ENCODE measurements around the gene RFXAP. TPM values are rescaled to one million over a fixed set of nuclear protein-coding genes. Genes with fewer than 3 reads are reported as not detected.
A peak's percentile ranks its signal among the peaks of the same experiment; 100 is the strongest.

RFXAP gene
- polyA plus RNA-seq, 3 donors, result 1.1 to 3.3 (median 1.8) TPM

DNA sequence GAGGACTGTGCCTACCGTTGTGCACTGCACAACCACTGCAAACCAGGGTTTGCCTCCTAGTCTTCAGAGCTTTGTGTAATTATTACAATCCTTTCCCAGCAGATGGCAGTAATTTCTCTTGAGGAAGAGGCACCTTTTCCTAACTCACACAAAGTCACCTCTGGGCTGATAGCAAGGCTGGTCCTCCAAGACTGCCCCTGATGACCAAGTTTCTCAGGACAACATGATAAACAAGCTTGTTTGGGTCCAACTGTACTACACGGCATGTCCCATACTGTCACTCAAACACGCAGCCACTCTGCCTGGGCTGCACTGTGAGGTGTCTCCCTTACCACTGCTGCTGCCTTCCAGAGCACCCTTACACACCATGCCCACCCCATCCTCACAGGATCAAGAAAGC is 39.3 kb downstream of the RFXAP start:
- H3K9ac ChIP-seq (ENCODE audit: insufficient read depth, low read length, poor library complexity, severe bottlenecking), result no peak overlapping the region
- intact Hi-C loops (cut with micrococcal nuclease), result no loop called here
- H3K4me3 Mint-ChIP-seq, result no peak overlapping the region
- H3K27me3 ChIP-seq (ENCODE audit: control insufficient read depth in 2 of 2, insufficient read depth in 2 of 2, low read length in 2 of 2), result no peaks in the 10 kb centered on the region
- H2AFZ ChIP-seq (ENCODE audit: insufficient read depth, low read depth, low read length, poor library complexity, severe bottlenecking), result no peak overlapping the region
- DNase-seq, result peak in 1 of 3 donors; percentile 2
- H3K79me2 ChIP-seq (ENCODE audit: insufficient read depth, low read length), result no peaks in the 10 kb centered on the region
- no peak overlapping the region for H3K4me2 ChIP-seq (replicated peaks; ENCODE audit: extremely low read depth, low read length, poor library complexity, severe bottlenecking)
- 71% methylated on average over 2 of the region's 3 CpGs for WGBS (ENCODE audit: insufficient coverage)
- peaks cover 1 to 8% (median 5%) of the 10 kb centered on the region in 3 donors for H3K27me3 Mint-ChIP-seq (ENCODE audit: low read depth in 3 of 3)
- no peaks in the 10 kb centered on the region for H3K4me1 ChIP-seq (ENCODE audit: control insufficient read depth in 1 of 2, insufficient read depth in 2 of 2, low read length in 2 of 2)
- no peaks in the 10 kb centered on the region for H3K36me3 Mint-ChIP-seq
- no peaks in the 10 kb centered on the region for H4K20me1 ChIP-seq (ENCODE audit: insufficient read depth, low read length)
- H3K36me3 ChIP-seq (replicated peaks in 1 of 2; ENCODE audit: control insufficient read depth in 1 of 2, insufficient read depth in 2 of 2, low read length in 2 of 2), result no peaks in the 10 kb centered on the region
- peaks cover 0 to 2% (median 0%) of the 10 kb centered on the region in 7 donors for H3K9me3 Mint-ChIP-seq
- H3K27ac Mint-ChIP-seq, result no peak overlapping the region
- no peak overlapping the region for H3K4me3 ChIP-seq (replicated peaks in 1 of 3; ENCODE audit: low read depth in 2 of 3, low read length in 3 of 3)
- H3K9me3 ChIP-seq (replicated peaks in 1 of 2; ENCODE audit: control insufficient read depth in 1 of 2, insufficient read depth in 1 of 2, low read length in 2 of 2), result no peaks in the 10 kb centered on the region
- TF ChIP-seq, protein P1, sequence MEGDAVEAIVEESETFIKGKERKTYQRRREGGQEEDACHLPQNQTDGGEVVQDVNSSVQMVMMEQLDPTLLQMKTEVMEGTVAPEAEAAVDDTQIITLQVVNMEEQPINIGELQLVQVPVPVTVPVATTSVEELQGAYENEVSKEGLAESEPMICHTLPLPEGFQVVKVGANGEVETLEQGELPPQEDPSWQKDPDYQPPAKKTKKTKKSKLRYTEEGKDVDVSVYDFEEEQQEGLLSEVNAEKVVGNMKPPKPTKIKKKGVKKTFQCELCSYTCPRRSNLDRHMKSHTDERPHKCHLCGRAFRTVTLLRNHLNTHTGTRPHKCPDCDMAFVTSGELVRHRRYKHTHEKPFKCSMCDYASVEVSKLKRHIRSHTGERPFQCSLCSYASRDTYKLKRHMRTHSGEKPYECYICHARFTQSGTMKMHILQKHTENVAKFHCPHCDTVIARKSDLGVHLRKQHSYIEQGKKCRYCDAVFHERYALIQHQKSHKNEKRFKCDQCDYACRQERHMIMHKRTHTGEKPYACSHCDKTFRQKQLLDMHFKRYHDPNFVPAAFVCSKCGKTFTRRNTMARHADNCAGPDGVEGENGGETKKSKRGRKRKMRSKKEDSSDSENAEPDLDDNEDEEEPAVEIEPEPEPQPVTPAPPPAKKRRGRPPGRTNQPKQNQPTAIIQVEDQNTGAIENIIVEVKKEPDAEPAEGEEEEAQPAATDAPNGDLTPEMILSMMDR (IDR thresholded peaks at IDR 0.05), result peak; percentile 29
- no peaks in the 10 kb centered on the region for H3K4me1 Mint-ChIP-seq
- no peak overlapping the region for H3K27ac ChIP-seq (ENCODE audit: low read depth in 1 of 2, low read length in 2 of 2)

DNA sequence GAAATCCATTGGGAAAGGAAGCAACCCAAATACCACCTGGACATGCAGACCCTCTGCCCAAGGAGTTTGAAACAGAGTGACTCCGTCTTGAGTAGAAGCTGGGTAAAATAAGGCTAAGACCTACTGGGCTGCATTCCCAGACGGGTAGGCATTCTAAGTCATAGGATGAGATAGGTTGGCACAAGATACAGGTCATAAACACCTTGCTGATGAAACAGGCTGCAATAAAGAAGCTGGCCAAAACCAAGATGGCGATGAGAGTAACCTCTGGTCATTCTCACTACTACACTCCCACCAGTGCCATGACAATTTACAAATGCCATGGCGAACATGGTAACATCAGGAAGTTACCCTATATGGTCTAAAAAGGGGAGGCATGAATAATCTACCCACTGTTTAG is 40.2 kb downstream of the RFXAP start:
- Histone ChIP-seq H2AFZ (ENCODE audit: insufficient read depth, low read depth, low read length, poor library complexity, severe bottlenecking) (no peak overlapping the region), H3K4me3 (replicated peaks in 1 of 3; ENCODE audit: low read depth in 2 of 3, low read length in 3 of 3) (no peak overlapping the region), H3K79me2 (ENCODE audit: insufficient read depth, low read length) (no peaks in the 10 kb centered on the region), H3K27me3 (ENCODE audit: control insufficient read depth in 2 of 2, insufficient read depth in 2 of 2, low read length in 2 of 2) (no peaks in the 10 kb centered on the region), H3K9me3 (replicated peaks in 1 of 2; ENCODE audit: control insufficient read depth in 1 of 2, insufficient read depth in 1 of 2, low read length in 2 of 2) (no peaks in the 10 kb centered on the region), H3K9ac (ENCODE audit: insufficient read depth, low read length, poor library complexity, severe bottlenecking) (no peak overlapping the region), H3K4me1 (ENCODE audit: control insufficient read depth in 1 of 2, insufficient read depth in 2 of 2, low read length in 2 of 2) (no peaks in the 10 kb centered on the region), H4K20me1 (ENCODE audit: insufficient read depth, low read length) (no peaks in the 10 kb centered on the region), H3K4me2 (replicated peaks; ENCODE audit: extremely low read depth, low read length, poor library complexity, severe bottlenecking) (no peak overlapping the region), H3K27ac (ENCODE audit: low read depth in 1 of 2, low read length in 2 of 2) (no peak overlapping the region), H3K36me3 (replicated peaks in 1 of 2; ENCODE audit: control insufficient read depth in 1 of 2, insufficient read depth in 2 of 2, low read length in 2 of 2) (no peaks in the 10 kb centered on the region)
- H3K27ac Mint-ChIP-seq, result no peak overlapping the region
- no peaks in the 10 kb centered on the region for H3K9me3 Mint-ChIP-seq
- no peaks in the 10 kb centered on the region for H3K36me3 Mint-ChIP-seq
- no peaks in the 10 kb centered on the region for H3K4me1 Mint-ChIP-seq
- no CpG with 5 or more reads among the region's 4 CpGs for WGBS (ENCODE audit: insufficient coverage)
- DNase-seq, result no peak
- H3K27me3 Mint-ChIP-seq (ENCODE audit: low read depth in 3 of 3), result peaks cover 1 to 8% (median 5%) of the 10 kb centered on the region in 3 donors
- H3K4me3 Mint-ChIP-seq, result no peak overlapping the region
- intact Hi-C loops (cut with micrococcal nuclease), result no loop called here
- TF ChIP-seq, protein P1 (IDR thresholded peaks at IDR 0.05), result no peak
